Testis (tissue), 3 donors: ENCODE data around the gene PDAP1. TPM values are rescaled to one million over a fixed set of nuclear protein-coding genes. Genes with fewer than 3 reads are reported as not detected.
"Not testable (repeated sequence)": the region's sequence is repeated elsewhere in the genome, so short reads cannot be mapped to it uniquely, and the experiment has no call there.

Experiments used
- DNase-seq: peaks from one replicate; pipeline ENCODE4 v3.0.0-alpha.2; 2019
- H3K27ac ChIP-seq, 2 donors: fragments of 200-600 bp; sonication (generic); one replicate each; pipeline ENCODE4 v1.5.1; 2019
- H3K27me3 ChIP-seq: fragments of 200-600 bp; sonication (generic); one replicate; pipeline ENCODE4 v1.5.1; 2019
- H3K36me3 ChIP-seq: fragments of 200-600 bp; sonication (generic); one replicate; pipeline ENCODE4 v1.5.1; 2017; ENCODE audit warnings: low read depth; ENCODE audit errors: missing control alignments
- H3K4me1 ChIP-seq: fragments of 200-600 bp; sonication (generic); one replicate; pipeline ENCODE4 v1.5.1; 2019
- H3K4me3 ChIP-seq, 2 donors: fragments of 200-600 bp; sonication (generic); one replicate each; pipeline ENCODE4 v1.5.1; 2017 to 2019
- H3K9me3 ChIP-seq: fragments of 200-600 bp; sonication (generic); one replicate; pipeline ENCODE4 v1.5.1; 2017
- POLR2A ChIP-seq: fragments of 450-650 bp; IDR thresholded peaks from one replicate; pipeline ENCODE4 v1.6.1; 2017; ENCODE audit warnings: antibody characterized with exemption, mild to moderate bottlenecking, moderate library complexity
- WGBS, 2 donors: methylation state at CpG; one replicate each; pipeline ENCODE4 v1.1.5; 2018; 5-methylcytosine and 5-hydroxymethylcytosine counted together
- intact Hi-C: fragments of 100-400 bp; cut with DNase I; formaldehyde crosslinking; loops from one replicate; pipeline ENCODE4 v1.15.1; 2023; ENCODE audit warnings: low total_unique reads
- polyA plus RNA-seq: library from polyadenylated mRNA; stranded (reverse); fragments of 350-450 nt; fragmentation: Illumina TruSeq; extraction: RNeasy Lipid Tissue Mini Kit (QIAGEN cat#74804); gene quantifications from one replicate; pipeline ENCODE4 v1.2.3, GENCODE V29; 2014; ENCODE audit warnings: low read depth, low replicate concordance; ENCODE audit not compliant: insufficient read depth
- total RNA-seq, 2 donors: library from RNA; depleted of rRNA; stranded (reverse); fragments of >200 nt; gene quantifications; one replicate each; pipeline ENCODE4 v1.2.3, GENCODE V29; 2016
- TF ChIP-seq, protein P1 (sequence below), 3 experiments: fragments of 450-650 bp in 2 of 3; fragments of 200-600 bp in 1 of 3; sonication (generic) in 1 of 3; IDR thresholded peaks; one replicate each; pipeline ENCODE4 v1.5.1; 2016 to 2019; ENCODE audit warnings: antibody characterized with exemption in 3 of 3, mild to moderate bottlenecking in 2 of 3, moderate library complexity in 1 of 3

Gene PDAP1
- total and polyA plus RNA-seq, 3 donors from 2014 or later = 50.5 to 126 (median 74.0) TPM

DNA sequence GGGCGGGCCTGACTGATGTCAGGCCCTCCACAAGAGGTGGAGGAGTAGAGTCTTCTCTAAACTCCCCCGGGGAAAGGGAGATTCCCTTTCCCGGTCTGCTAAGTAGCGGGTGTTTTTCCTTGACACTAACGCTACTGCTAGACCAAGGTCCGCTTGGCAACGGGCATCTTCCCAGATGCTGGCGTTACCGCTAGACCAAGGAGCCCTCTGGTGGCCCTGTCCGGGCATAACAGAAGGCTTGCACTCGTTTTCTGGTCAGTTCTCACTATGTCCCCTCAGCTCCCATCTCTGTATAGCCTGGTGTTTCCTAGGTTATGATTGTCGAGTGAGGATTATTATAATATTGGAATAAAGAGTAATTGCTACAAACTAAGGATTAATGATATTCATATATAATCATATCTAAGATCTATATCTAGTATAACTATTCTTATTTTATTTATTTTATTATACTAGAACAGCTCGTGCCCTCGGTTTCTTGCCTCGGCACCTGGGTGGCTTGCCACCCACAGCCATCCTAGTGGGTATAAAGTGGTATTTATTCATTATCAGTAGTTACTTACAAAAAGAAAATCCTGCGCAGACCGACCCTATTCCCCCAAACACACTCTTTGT is 7.2 kb upstream of the PDAP1 start:
- H3K4me1 ChIP-seq, H3K27me3 ChIP-seq, intact Hi-C loops, H3K4me3 ChIP-seq, H3K36me3 ChIP-seq, H3K27ac ChIP-seq, H3K9me3 ChIP-seq: not testable (repeated sequence)
- TF ChIP-seq, protein P1, sequence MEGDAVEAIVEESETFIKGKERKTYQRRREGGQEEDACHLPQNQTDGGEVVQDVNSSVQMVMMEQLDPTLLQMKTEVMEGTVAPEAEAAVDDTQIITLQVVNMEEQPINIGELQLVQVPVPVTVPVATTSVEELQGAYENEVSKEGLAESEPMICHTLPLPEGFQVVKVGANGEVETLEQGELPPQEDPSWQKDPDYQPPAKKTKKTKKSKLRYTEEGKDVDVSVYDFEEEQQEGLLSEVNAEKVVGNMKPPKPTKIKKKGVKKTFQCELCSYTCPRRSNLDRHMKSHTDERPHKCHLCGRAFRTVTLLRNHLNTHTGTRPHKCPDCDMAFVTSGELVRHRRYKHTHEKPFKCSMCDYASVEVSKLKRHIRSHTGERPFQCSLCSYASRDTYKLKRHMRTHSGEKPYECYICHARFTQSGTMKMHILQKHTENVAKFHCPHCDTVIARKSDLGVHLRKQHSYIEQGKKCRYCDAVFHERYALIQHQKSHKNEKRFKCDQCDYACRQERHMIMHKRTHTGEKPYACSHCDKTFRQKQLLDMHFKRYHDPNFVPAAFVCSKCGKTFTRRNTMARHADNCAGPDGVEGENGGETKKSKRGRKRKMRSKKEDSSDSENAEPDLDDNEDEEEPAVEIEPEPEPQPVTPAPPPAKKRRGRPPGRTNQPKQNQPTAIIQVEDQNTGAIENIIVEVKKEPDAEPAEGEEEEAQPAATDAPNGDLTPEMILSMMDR (IDR thresholded peaks at IDR 0.05) = peak; percentile 48 to 67 (median 66)
- peak; percentile 87 for DNase-seq
- WGBS, 2 donors = 55 to 57% methylated on average over 17 of the region's 17 CpGs

GRCh38 chr7:99410635-99411034 is 2.2 kb upstream of the PDAP1 start:
- TF ChIP-seq, protein P1 (IDR thresholded peaks at IDR 0.05) = no peak
- no peak for TF ChIP-seq POLR2A
- Histone ChIP-seq H3K27ac (no peak overlapping the region), H3K9me3 (no peaks in the 10 kb centered on the region), H3K4me3 (no peak overlapping the region), H3K27me3 (no peaks in the 10 kb centered on the region), H3K4me1 (peaks cover 13% of the 10 kb centered on the region), H3K36me3 (no peaks in the 10 kb centered on the region)
- DNase-seq = no peak
- 87 to 93% methylated on average over 2 of the region's 2 CpGs for WGBS, 2 donors
- intact Hi-C loops = no loop called here

GRCh38 chr7:99409806-99410205 is 1.4 kb upstream of the PDAP1 start:
- H3K27me3 ChIP-seq = no peaks in the 10 kb centered on the region
- H3K4me3 ChIP-seq = peak overlapping the region; percentile 99 to 100
- intact Hi-C loops = no loop called here
- peak overlapping the region; percentile 97 to 99 for H3K27ac ChIP-seq
- DNase-seq = no peak
- H3K4me1 ChIP-seq = peaks cover 16% of the 10 kb centered on the region
- no peaks in the 10 kb centered on the region for H3K36me3 ChIP-seq
- 25 to 31% methylated on average over 3 of the region's 3 CpGs for WGBS, 2 donors
- TF ChIP-seq POLR2A = no peak
- TF ChIP-seq, protein P1 (IDR thresholded peaks at IDR 0.05) = no peak
- no peaks in the 10 kb centered on the region for H3K9me3 ChIP-seq

GRCh38 chr7:99409192-99409572 is 785 bp upstream of the PDAP1 start:
- Histone ChIP-seq H3K27me3 (no peaks in the 10 kb centered on the region), H3K9me3 (no peaks in the 10 kb centered on the region), H3K4me3 (peak overlapping the region; percentile 99 to 100), H3K4me1 (peaks cover 20% of the 10 kb centered on the region), H3K27ac (peak overlapping the region; percentile 97 to 99), H3K36me3 (no peaks in the 10 kb centered on the region)
- TF ChIP-seq POLR2A = no peak
- TF ChIP-seq, protein P1 (IDR thresholded peaks at IDR 0.05) = no peak
- no peak for DNase-seq
- intact Hi-C loops = no loop called here
- WGBS, 2 donors = 0% methylated on average over 18 of the region's 18 CpGs

GRCh38 chr7:99407872-99408378 is 472 bp downstream of the PDAP1 start:
- peak; percentile 42 for DNase-seq
- H3K27me3 ChIP-seq = no peaks in the 10 kb centered on the region
- H3K4me3 ChIP-seq = peak overlapping the region; percentile 99 to 100
- H3K9me3 ChIP-seq = no peaks in the 10 kb centered on the region
- intact Hi-C loops = no loop called here
- H3K36me3 ChIP-seq = no peaks in the 10 kb centered on the region
- H3K4me1 ChIP-seq = peaks cover 20% of the 10 kb centered on the region
- H3K27ac ChIP-seq = peak overlapping the region; percentile 97 to 99
- TF ChIP-seq, protein P1 (IDR thresholded peaks at IDR 0.05) = no peak
- TF ChIP-seq POLR2A = no peak
- 0 to 1% methylated on average over 19 to 28 of the region's 28 CpGs for WGBS, 2 donors
